Mesenchymal stem cell (in vitro differentiated cells and primary cell): ENCODE data around the gene EIF4H.
A peak's percentile ranks its signal among the peaks of the same experiment; 100 is the strongest.
"Not testable (repeated sequence)": the region's sequence is repeated elsewhere in the genome, so short reads cannot be mapped to it uniquely, and the experiment has no call there.

ENCODE experiments used
- DNase-seq: peaks from one replicate; pipeline ENCODE4 v3.0.0-alpha.2; 2013
- H2AFZ ChIP-seq: one replicate; pipeline ENCODE4 v1.6.1; 2013; ENCODE audit warnings: low read depth, mild to moderate bottlenecking, control low read depth, inconsistent platforms, low read length, moderate library complexity
- H2AK5ac ChIP-seq: 2 replicates; pipeline ENCODE4 v1.6.1; 2013; ENCODE audit warnings: low read length, moderate library complexity, mild to moderate bottlenecking, inconsistent platforms; ENCODE audit not compliant: severe bottlenecking
- H2BK120ac ChIP-seq: one replicate; pipeline ENCODE4 v1.6.1; 2013; ENCODE audit warnings: low read depth, mild to moderate bottlenecking, inconsistent platforms, low read length, moderate library complexity
- H2BK12ac ChIP-seq, 2 experiments: one replicate each; pipeline ENCODE4 v1.6.1; 2013; ENCODE audit warnings: inconsistent platforms in 2 of 2, low read length in 2 of 2, mild to moderate bottlenecking in 2 of 2, moderate library complexity in 2 of 2, control low read depth in 1 of 2
- H2BK15ac ChIP-seq: one replicate; pipeline ENCODE4 v1.6.1; 2013; ENCODE audit warnings: mild to moderate bottlenecking, low read depth, inconsistent platforms; ENCODE audit not compliant: poor library complexity, severe bottlenecking
- H2BK5ac ChIP-seq: 2 replicates; pipeline ENCODE4 v1.6.1; 2013; ENCODE audit warnings: low read depth, mild to moderate bottlenecking, low read length, control low read depth, inconsistent platforms; ENCODE audit not compliant: poor library complexity, severe bottlenecking
- H3K14ac ChIP-seq, 2 experiments: one replicate each; pipeline ENCODE4 v1.6.1; 2013; ENCODE audit warnings: inconsistent platforms in 2 of 2, low read length in 2 of 2, control low read depth in 1 of 2, mild to moderate bottlenecking in 1 of 2, moderate library complexity in 1 of 2
- H3K18ac ChIP-seq, 2 experiments: one replicate each; pipeline ENCODE4 v1.6.1; 2013; ENCODE audit warnings: inconsistent platforms in 2 of 2, low read length in 2 of 2, control low read depth in 1 of 2, low read depth in 1 of 2, mild to moderate bottlenecking in 1 of 2
- H3K23ac ChIP-seq, 2 experiments: one replicate each; pipeline ENCODE4 v1.6.1; 2013; ENCODE audit warnings: inconsistent platforms in 2 of 2, low read length in 2 of 2, mild to moderate bottlenecking in 2 of 2, moderate library complexity in 2 of 2, control low read depth in 1 of 2
- H3K27ac ChIP-seq: 2 replicates; pipeline ENCODE4 v1.5.1; 2013; ENCODE audit warnings: mild to moderate bottlenecking, moderate library complexity, low read length, control low read depth, inconsistent platforms; ENCODE audit not compliant: poor library complexity, severe bottlenecking
- H3K27me3 ChIP-seq, 2 experiments: 2 replicates each; pipeline versions ENCODE4 v1.6.1 to v1.7.0; 2013; ENCODE audit warnings: low read length in 2 of 2, mild to moderate bottlenecking in 2 of 2, moderate library complexity in 2 of 2, control low read depth in 1 of 2, inconsistent platforms in 1 of 2; ENCODE audit not compliant: control insufficient read depth in 1 of 2, insufficient read depth in 1 of 2
- H3K36me3 ChIP-seq, 2 experiments: 2 replicates each; pipeline versions ENCODE4 v1.6.1 to v1.7.0; 2013; ENCODE audit warnings: low read length in 2 of 2, control low read depth in 1 of 2, inconsistent platforms in 1 of 2, low read depth in 1 of 2, mild to moderate bottlenecking in 1 of 2; ENCODE audit not compliant: insufficient read depth in 2 of 2, control insufficient read depth in 1 of 2
- H3K4ac ChIP-seq, 2 experiments: one replicate each; pipeline ENCODE4 v1.6.1; 2013; ENCODE audit warnings: inconsistent platforms in 2 of 2, low read length in 2 of 2, mild to moderate bottlenecking in 2 of 2, moderate library complexity in 2 of 2, control low read depth in 1 of 2, low read depth in 1 of 2
- H3K4me1 ChIP-seq: 2 replicates; pipeline ENCODE4 v1.6.1; 2013; ENCODE audit warnings: low read depth, low read length, control low read depth; ENCODE audit not compliant: control insufficient read depth, insufficient read depth
- H3K4me2 ChIP-seq: 2 replicates; pipeline ENCODE4 v1.6.1; 2013; ENCODE audit warnings: low read length, mild to moderate bottlenecking, inconsistent platforms; ENCODE audit not compliant: poor library complexity, severe bottlenecking
- H3K4me3 ChIP-seq, 2 experiments: 2 replicates each; pipeline versions ENCODE4 v1.5.1 to v1.7.0; 2013; ENCODE audit warnings: low read length in 2 of 2, mild to moderate bottlenecking in 2 of 2, control low read depth in 1 of 2, low read depth in 1 of 2; ENCODE audit not compliant: insufficient read depth in 1 of 2
- H3K79me1 ChIP-seq: replicated peaks from 2 replicates; pipeline ENCODE4 v1.6.1; 2013; ENCODE audit warnings: mild to moderate bottlenecking, control low read depth, low read length, inconsistent platforms; ENCODE audit not compliant: poor library complexity, severe bottlenecking
- H3K9ac ChIP-seq: 2 replicates; pipeline ENCODE4 v1.7.0; 2013; ENCODE audit warnings: mild to moderate bottlenecking, low read length, moderate library complexity
- H3K9me3 ChIP-seq: 2 replicates; pipeline ENCODE4 v1.7.0; 2013; ENCODE audit warnings: mild to moderate bottlenecking, low read length; ENCODE audit not compliant: control insufficient read depth
- H4K8ac ChIP-seq: one replicate; pipeline ENCODE4 v1.6.1; 2013; ENCODE audit warnings: inconsistent platforms, mild to moderate bottlenecking, low read length, moderate library complexity
- H4K91ac ChIP-seq: one replicate; pipeline ENCODE4 v1.6.1; 2013; ENCODE audit warnings: mild to moderate bottlenecking, low read length, inconsistent platforms
- WGBS: methylation state at CpG from one replicate; pipeline ENCODE4 v1.1.7; 2013; ENCODE audit warnings: mixed read lengths; 5-methylcytosine and 5-hydroxymethylcytosine counted together

EIF4H gene

GRCh38 chr7:74193913-74194312, 19.8 kb downstream of the EIF4H start:
- Histone ChIP-seq H2BK120ac (no peak overlapping the region), H3K36me3 (peaks cover 63 to 87% of the 10 kb centered on the region in 2 experiments), H3K4me1 (no peaks in the 10 kb centered on the region), H4K8ac (no peak overlapping the region), H3K9me3 (no peaks in the 10 kb centered on the region), H3K23ac (no peak overlapping the region), H3K79me1 (peaks cover 27% of the 10 kb centered on the region), H3K27me3 (no peaks in the 10 kb centered on the region), H2AK5ac (no peak overlapping the region), H3K9ac (no peak overlapping the region), H2BK15ac (no peak overlapping the region), H3K14ac (no peak overlapping the region), H3K4me2 (no peak overlapping the region), H3K18ac (no peak overlapping the region), H2BK12ac (no peak overlapping the region), H3K27ac (no peak overlapping the region), H2BK5ac (no peak overlapping the region), H3K4ac (no peak overlapping the region), H2AFZ (no peak overlapping the region), H3K4me3 (no peak overlapping the region), H4K91ac (no peak overlapping the region)
- DNase-seq = no peak
- 95% methylated on average over 6 of the region's 7 CpGs for WGBS

- peak overlapping the region; percentile 77 for H2AK5ac ChIP-seq
- H3K4me1 ChIP-seq = peaks cover 3% of the 10 kb centered on the region
- H4K91ac ChIP-seq = no peak overlapping the region
- no peak overlapping the region for H2BK120ac ChIP-seq
- H3K9ac ChIP-seq = no peak overlapping the region
- DNase-seq = no peak
- H3K4me2 ChIP-seq = no peak overlapping the region
- H3K9me3 ChIP-seq = no peaks in the 10 kb centered on the region
- no peaks in the 10 kb centered on the region for H3K27me3 ChIP-seq
- H3K4ac ChIP-seq = no peak overlapping the region
- no peak overlapping the region for H3K27ac ChIP-seq
- no peak overlapping the region for H3K18ac ChIP-seq
- no peak overlapping the region for H2AFZ ChIP-seq
- peaks cover 27% of the 10 kb centered on the region for H3K79me1 ChIP-seq
- no peak overlapping the region for H2BK12ac ChIP-seq
- no peak overlapping the region for H2BK15ac ChIP-seq
- no peak overlapping the region for H4K8ac ChIP-seq
- 96% methylated on average over 14 of the region's 14 CpGs for WGBS
- H2BK5ac ChIP-seq = no peak overlapping the region
- no peak overlapping the region for H3K4me3 ChIP-seq
- peaks cover 64 to 85% of the 10 kb centered on the region in 2 experiments for H3K36me3 ChIP-seq
- H3K23ac ChIP-seq = no peak overlapping the region
- H3K14ac ChIP-seq = no peak overlapping the region
These were observed 20.5 kb downstream of the EIF4H start for GRCh38 chr7:74194686-74195085.

GRCh38 chr7:74195139-74195860, 21.1 kb downstream of the EIF4H start:
- H4K8ac ChIP-seq, H2BK15ac ChIP-seq, H3K18ac ChIP-seq, H2AK5ac ChIP-seq, H3K27ac ChIP-seq, H4K91ac ChIP-seq, H2BK5ac ChIP-seq, H2BK12ac ChIP-seq, H3K9me3 ChIP-seq, H3K4me3 ChIP-seq, H3K27me3 ChIP-seq, H3K9ac ChIP-seq, H3K23ac ChIP-seq, H3K14ac ChIP-seq, H3K4ac ChIP-seq, H2AFZ ChIP-seq, H3K4me1 ChIP-seq, H3K4me2 ChIP-seq, H2BK120ac ChIP-seq, DNase-seq: not testable (repeated sequence)
- Histone ChIP-seq H3K36me3 (peaks cover 62 to 79% of the 10 kb centered on the region in 2 experiments), H3K79me1 (peaks cover 27% of the 10 kb centered on the region)
- WGBS = 96% methylated on average over 9 of the region's 23 CpGs

GRCh38 chr7:74195968-74196654, 22.0 kb downstream of the EIF4H start:
- H4K91ac ChIP-seq, DNase-seq, H3K9me3 ChIP-seq, H4K8ac ChIP-seq, H3K14ac ChIP-seq, H3K27ac ChIP-seq, H3K4me2 ChIP-seq, H3K18ac ChIP-seq, H3K4ac ChIP-seq, H2AK5ac ChIP-seq, H2BK12ac ChIP-seq, H2AFZ ChIP-seq, H2BK15ac ChIP-seq, H3K4me3 ChIP-seq, H3K9ac ChIP-seq, H3K27me3 ChIP-seq, H3K4me1 ChIP-seq, H2BK120ac ChIP-seq, H3K23ac ChIP-seq, H2BK5ac ChIP-seq: not testable (repeated sequence)
- Histone ChIP-seq H3K79me1 (peaks cover 23% of the 10 kb centered on the region), H3K36me3 (peaks cover 54 to 71% of the 10 kb centered on the region in 2 experiments)
- 98% methylated on average over 6 of the region's 19 CpGs for WGBS
